ENCODE results near the gene EID2B. TPM values are rescaled to one million over a fixed set of nuclear protein-coding genes. Genes with fewer than 3 reads are reported as not detected.
A peak's percentile ranks its signal among the peaks of the same experiment; 100 is the strongest.

The EID2B gene
- polyA plus RNA-seq, 1 donor = 2.3 TPM

DNA sequence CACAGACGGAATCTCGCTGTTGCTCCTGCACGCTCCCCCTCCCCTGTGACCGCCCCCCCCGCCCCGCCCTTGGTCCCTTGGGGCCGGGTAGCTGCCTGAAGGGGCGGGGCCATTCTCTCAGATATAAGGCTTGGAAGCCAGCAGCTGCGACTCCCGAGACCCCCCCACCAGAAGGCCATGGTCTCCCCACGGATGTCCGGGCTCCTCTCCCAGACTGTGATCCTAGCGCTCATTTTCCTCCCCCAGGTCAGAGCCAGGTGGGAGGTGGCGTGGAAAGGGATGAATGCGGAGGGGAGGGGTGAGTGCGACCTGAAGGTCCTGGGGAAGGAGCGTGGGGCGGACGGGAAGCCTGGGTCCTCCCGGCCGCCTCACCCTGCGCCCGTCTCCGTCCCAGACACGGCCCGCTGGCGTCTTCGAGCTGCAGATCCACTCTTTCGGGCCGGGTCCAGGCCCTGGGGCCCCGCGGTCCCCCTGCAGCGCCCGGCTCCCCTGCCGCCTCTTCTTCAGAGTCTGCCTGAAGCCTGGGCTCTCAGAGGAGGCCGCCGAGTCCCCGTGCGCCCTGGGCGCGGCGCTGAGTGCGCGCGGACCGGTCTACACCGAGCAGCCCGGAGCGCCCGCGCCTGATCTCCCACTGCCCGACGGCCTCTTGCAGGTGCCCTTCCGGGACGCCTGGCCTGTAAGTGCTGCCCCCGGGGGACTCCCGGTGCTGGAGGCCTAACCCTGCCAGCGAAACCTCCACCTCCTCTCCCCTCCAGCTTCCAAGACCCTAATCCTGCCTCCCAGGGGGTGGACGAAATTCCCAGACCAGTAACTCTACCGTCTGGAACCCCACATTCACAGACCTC lies 33.6 kb downstream of the EID2B start, which contains the start of gene DLL3:
Gene DLL3, plus strand, starts transcription at position 150 of the 845 bp plus-strand sequence. Its CDS starts 28 bp downstream, at position 178.
- no peak for DNase-seq

DNA sequence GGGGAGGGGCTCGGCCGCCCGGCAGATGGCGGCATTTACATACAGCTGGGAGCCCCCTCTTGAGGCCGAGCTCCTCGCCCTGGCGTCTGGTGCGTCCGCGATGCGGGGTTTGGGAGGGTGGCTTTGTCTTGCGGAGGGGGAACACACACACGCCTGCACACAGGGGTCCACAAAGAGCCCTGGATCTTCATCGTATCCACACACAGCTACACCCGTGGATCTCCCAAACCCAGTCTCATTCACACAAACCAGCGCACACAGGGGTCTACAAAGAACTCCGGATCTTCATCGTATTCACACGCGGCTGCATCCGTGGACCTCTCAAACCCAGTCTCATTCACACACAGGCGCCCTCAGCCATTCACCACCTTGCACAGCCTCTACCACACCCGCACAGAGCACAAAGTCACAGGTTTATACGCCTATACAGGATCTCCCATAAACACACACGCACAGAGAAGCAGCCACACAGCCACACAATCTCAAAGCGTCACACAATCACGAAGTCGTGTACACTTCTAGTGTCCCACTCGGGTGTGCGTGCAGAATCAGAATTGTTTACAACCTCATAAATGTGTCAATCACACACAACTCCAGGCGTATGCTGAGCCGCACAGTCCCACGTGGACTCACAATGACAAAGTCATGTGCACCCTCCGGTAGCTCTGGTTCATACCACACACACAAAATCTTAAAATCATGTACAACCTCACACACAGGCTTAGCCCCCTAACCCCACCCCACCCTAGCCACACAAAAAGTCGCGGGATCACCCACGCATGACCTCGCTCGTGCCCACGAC lies 34.5 kb downstream of the EID2B start:
- DNase-seq = peak; percentile 46

DNA sequence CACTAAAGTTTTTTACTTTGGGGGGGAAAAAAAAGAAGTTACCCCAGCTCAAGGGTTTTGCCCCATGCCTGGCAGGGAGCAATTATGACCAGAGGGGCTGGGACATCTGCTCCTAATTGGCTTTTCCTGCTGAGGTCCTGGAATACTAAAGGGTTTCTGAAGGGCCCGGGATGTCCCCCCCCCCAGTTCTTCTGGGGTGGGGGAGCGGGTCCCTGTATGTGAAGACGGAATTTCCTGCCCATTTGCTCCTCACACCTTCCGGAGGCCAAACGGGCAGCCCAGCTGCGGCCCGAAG lies 35.0 kb downstream of the EID2B start:
- no peak for DNase-seq

DNA sequence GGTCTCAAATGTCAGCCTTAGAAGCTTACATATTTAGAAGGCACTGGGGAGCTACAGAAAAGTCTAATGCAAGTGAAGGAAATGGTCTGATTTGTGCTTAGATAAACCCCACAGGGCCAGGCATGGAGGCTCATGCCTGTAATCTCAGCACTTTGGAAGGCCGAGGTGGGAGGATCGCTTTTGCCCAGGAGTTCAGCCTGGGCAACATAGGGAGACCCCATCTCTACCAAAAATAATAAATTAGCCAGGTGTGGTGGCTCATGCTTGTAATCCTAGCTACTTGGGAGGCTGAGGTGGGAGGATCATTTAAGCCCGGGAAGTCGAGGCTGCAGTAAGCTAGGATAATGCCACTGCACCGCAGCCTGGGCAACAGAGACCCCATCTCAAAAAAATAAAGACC lies 36.6 kb downstream of the EID2B start:
- no peak for DNase-seq

DNA sequence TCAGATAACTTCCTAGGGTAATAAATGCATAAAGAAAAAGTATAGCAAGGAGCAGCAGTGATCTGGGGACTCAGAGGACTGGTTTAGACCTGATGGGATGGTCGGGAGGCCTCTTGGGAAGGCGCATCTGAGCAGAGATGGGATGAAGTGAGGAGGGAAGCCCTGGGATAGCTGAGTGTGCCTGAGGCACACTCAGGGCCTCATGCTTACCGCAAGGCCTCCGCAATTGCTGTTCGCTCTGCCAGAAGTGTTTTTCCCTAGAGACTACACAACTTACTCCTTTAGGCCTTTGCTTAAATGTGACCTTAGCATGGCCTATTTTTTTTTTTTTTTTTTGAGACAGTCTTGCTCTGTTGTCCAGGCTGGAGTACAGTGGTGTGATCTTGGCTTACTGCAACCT lies 38.0 kb downstream of the EID2B start:
- no peak for DNase-seq

DNA sequence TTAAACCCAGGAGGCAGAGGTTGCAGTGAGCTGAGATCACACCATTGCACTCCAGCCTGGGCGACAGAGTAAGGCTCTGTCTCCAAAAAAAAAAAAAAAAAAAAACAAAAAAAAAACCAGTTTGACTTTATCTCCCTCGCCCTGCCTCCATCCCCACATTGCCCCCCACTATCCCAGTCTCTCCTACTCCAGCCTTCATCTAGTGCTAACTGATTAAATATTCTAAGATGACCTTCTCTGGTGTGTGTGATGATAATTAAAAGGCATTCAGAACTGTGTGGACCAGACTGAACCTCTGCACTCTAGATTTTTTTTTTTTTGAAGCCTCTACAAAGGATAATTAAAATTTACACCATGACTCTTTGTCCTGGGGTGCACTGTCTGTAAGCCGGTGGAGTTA lies 39.9 kb downstream of the EID2B start:
- no peak for DNase-seq

DNA sequence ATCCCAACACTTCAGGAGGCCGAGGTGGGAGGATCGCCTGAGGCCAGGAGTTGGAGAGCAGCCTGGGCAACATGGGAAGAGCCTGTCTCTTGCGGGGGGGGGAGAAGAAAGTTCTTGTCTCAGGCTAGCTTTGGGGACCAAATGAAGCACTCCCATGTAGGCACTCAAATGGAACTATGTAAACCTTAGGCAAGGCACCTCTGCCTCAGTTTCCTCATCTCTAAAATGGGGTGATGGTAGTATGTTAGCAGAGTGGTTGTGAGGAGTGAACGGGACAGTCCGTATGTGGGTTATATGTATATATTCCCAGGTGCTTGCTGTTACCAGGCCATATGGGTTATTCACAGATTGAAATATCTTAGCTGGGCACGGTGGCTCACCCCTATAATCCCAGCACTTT lies 40.4 kb downstream of the EID2B start:
- no peak for DNase-seq

DNA sequence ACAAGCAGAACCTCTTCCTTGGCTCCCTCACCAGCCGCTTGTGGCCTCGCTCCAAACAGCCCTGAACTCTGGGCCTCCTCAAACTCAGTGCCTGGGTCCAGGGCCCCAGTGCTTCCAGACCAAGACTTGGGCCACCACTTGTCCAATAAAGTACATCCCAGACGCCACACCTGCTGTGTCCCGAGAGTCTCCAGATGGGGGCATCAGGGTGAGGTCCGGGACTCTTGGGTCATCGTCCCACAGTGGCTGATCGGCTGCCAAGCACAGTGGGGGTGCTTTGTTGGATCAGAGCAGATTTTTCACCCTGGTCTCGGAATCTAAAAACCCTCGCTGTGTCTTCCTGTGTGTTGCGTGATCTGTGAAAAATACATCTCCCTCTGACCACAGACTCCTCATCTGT lies 42.9 kb downstream of the EID2B start:
- no peak for DNase-seq

DNA sequence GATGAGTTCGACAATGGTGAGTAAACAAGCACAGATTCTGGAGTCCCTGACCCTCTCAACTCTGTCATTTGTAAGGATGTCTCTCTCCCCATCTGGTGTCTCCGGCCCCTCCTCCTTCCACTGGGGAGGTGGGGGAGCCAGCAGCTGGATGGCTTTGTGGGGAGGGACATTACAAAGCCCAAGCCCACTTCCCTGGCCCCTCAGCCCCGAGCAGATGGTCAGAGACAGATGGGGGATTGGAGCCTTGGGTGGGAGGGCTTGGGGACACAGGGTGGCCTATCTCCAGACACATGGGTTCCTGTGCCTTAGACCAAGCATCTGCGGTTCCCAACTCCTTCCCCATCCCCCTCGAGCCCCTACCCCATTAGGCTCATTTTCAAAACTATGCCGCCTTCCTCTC lies 49.5 kb downstream of the EID2B start:
- no peak for DNase-seq

DNA sequence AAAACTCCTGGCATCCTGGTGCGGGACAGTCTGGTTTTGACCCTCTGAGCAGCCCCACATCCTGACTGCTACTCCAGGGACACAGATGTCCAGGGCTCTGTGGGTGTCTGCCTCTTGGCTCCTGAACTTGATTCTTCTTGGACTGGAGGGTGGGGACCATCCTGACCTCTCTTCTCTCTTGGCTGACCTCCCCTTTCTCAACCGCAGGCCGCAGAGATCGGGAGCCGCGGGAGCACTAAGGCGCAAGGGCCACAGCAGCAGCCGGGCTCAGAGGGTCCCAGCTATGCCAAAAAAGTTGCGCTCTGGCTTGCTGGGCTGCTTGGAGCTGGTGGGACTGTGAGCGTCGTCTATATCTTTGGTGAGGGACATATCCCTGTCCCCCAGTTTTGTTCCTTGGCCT lies 51.0 kb downstream of the EID2B start:
- DNase-seq = no peak

DNA sequence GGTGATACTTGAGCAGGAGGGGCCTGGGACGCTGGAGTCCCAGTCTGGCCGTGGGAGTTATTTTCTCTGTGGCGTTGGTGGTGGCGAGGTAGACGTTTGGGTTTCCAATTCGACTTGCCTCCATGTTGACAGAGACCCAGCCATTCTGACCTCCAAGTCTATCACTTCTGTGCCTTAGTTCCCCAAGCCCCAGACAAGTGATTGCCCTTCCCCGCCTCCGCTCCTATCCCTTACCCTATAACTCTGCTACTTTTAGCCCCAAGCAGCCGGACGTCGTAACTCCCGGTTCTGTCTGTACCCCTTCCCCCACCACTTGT lies 51.5 kb downstream of the EID2B start:
- no peak for DNase-seq

Other genes with a start within 250 kb of the EID2B start
- gene IFNL1, start 236.4 kb downstream of the EID2B start, polyA plus RNA-seq (ENCODE audit: insufficient read length) = not detected
- 0.99 TPM for gene LRFN1, start 212.0 kb downstream of the EID2B start, polyA plus RNA-seq (ENCODE audit: insufficient read length)
- gene GMFG, start 196.8 kb downstream of the EID2B start, polyA plus RNA-seq (ENCODE audit: insufficient read length) = 16.6 TPM
- gene SAMD4B, start 190.4 kb downstream of the EID2B start, polyA plus RNA-seq (ENCODE audit: insufficient read length) = 92.8 TPM
- gene PAF1, start 141.7 kb downstream of the EID2B start, polyA plus RNA-seq (ENCODE audit: insufficient read length) = 38.6 TPM
- gene MED29, start 141.5 kb downstream of the EID2B start, polyA plus RNA-seq (ENCODE audit: insufficient read length) = 25.5 TPM
- gene ZFP36, start 126.0 kb downstream of the EID2B start, polyA plus RNA-seq (ENCODE audit: insufficient read length) = 60.1 TPM
- gene PLEKHG2, start 120.2 kb downstream of the EID2B start, polyA plus RNA-seq (ENCODE audit: insufficient read length) = 54.9 TPM
- gene RPS16, start 96.9 kb downstream of the EID2B start, polyA plus RNA-seq (ENCODE audit: insufficient read length) = 2,118 TPM
- gene SUPT5H, start 87.3 kb downstream of the EID2B start, polyA plus RNA-seq (ENCODE audit: insufficient read length) = 87.0 TPM
- 53.7 TPM for gene TIMM50, start 52.0 kb downstream of the EID2B start, polyA plus RNA-seq (ENCODE audit: insufficient read length)
- 0.12 TPM for gene DLL3, start 33.9 kb downstream of the EID2B start, polyA plus RNA-seq (ENCODE audit: insufficient read length)
- gene SELENOV, start 17.7 kb downstream of the EID2B start, polyA plus RNA-seq (ENCODE audit: insufficient read length) = not detected
- gene EID2, start 7.3 kb upstream of the EID2B start, polyA plus RNA-seq (ENCODE audit: insufficient read length) = 9.2 TPM
- gene LGALS13, start 69.7 kb upstream of the EID2B start, polyA plus RNA-seq (ENCODE audit: insufficient read length) = not detected
- gene LGALS16, start 123.1 kb upstream of the EID2B start, polyA plus RNA-seq (ENCODE audit: insufficient read length) = not detected
- gene LGALS14, start 171.6 kb upstream of the EID2B start, polyA plus RNA-seq (ENCODE audit: insufficient read length) = not detected
- 1.2 TPM for gene CLC, start 205.2 kb upstream of the EID2B start, polyA plus RNA-seq (ENCODE audit: insufficient read length)
- not detected for gene LEUTX, start 246.0 kb upstream of the EID2B start, polyA plus RNA-seq (ENCODE audit: insufficient read length)

All from hindlimb muscle (tissue), 1 donor.